Gastroesophageal sphincter (tissue), 3 donors: ENCODE measurements around the gene DRAP1.

Experiments used
- EP300 ChIP-seq: sonication (generic); formaldehyde crosslinking; IDR thresholded peaks from one replicate; pipeline ENCODE4 v1.6.1; 2017; ENCODE audit warnings: antibody characterized with exemption, mild to moderate bottlenecking
- POLR2AphosphoS5 ChIP-seq: sonication (generic); formaldehyde crosslinking; IDR thresholded peaks from one replicate; pipeline ENCODE4 v1.6.1; 2017; ENCODE audit warnings: antibody characterized with exemption
- TF ChIP-seq, protein P1 (sequence below), 4 experiments: fragments of 200-600 bp in 2 of 4; fragments of 450-650 bp in 2 of 4; sonication (generic) in 1 of 4; IDR thresholded peaks; one replicate each; pipeline ENCODE4 v1.5.1; 2017 to 2019; ENCODE audit warnings: antibody characterized with exemption in 4 of 4, mild to moderate bottlenecking in 2 of 4, moderate library complexity in 2 of 4

DNA sequence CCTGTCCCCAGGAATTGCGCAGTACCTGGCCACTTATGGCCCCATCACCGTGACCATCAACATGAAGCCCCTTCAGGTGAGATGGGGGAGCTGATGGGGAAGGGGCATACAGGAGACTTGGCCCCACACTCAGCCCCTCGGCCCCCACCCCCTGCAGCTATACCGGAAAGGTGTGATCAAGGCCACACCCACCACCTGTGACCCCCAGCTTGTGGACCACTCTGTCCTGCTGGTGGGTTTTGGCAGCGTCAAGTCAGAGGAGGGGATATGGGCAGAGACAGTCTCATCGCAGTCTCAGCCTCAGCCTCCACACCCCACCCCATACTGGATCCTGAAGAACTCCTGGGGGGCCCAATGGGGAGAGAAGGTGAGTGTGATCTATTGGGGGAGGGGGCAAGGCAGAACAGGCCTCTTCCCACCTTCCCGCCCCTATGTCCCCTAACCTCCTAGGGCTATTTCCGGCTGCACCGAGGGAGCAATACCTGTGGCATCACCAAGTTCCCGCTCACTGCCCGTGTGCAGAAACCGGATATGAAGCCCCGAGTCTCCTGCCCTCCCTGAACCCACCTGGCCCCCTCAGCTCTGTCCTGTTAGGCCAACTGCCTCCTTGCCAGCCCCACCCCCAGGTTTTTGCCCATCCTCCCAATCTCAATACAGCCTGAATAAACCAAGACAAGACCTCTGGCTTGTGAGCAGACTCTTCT, 36.0 kb upstream of the DRAP1 start:
- TF ChIP-seq, protein P1, sequence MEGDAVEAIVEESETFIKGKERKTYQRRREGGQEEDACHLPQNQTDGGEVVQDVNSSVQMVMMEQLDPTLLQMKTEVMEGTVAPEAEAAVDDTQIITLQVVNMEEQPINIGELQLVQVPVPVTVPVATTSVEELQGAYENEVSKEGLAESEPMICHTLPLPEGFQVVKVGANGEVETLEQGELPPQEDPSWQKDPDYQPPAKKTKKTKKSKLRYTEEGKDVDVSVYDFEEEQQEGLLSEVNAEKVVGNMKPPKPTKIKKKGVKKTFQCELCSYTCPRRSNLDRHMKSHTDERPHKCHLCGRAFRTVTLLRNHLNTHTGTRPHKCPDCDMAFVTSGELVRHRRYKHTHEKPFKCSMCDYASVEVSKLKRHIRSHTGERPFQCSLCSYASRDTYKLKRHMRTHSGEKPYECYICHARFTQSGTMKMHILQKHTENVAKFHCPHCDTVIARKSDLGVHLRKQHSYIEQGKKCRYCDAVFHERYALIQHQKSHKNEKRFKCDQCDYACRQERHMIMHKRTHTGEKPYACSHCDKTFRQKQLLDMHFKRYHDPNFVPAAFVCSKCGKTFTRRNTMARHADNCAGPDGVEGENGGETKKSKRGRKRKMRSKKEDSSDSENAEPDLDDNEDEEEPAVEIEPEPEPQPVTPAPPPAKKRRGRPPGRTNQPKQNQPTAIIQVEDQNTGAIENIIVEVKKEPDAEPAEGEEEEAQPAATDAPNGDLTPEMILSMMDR (IDR thresholded peaks at IDR 0.05), result no peak
- TF ChIP-seq EP300 (no peak), POLR2AphosphoS5 (no peak)
